Stimulated activated naive CD8-positive, alpha-beta T cell treated with anti-CD3 and anti-CD28 coated beads, Interleukin-15, Interleukin-2, amounts not matched to agents 100 ng/mL and 50 ng/mL, for 24 hours (primary cell): ENCODE results near the gene TRIM7.
"Not testable (repeated sequence)": the region's sequence is repeated elsewhere in the genome, so short reads cannot be mapped to it uniquely, and the experiment has no call there.

Experiments
- H3K27ac Mint-ChIP-seq: one replicate; pipeline ENCODE4 v1.8.0; 2021; ENCODE audit warnings: mild to moderate bottlenecking, mixed read lengths
- H3K27me3 Mint-ChIP-seq: one replicate; pipeline ENCODE4 v1.8.0; 2021; ENCODE audit warnings: mixed read lengths
- H3K36me3 Mint-ChIP-seq: one replicate; pipeline ENCODE4 v1.8.0; 2021; ENCODE audit warnings: low read depth, mixed read lengths
- H3K4me1 Mint-ChIP-seq: one replicate; pipeline ENCODE4 v1.8.0; 2021; ENCODE audit warnings: low read depth, mixed read lengths
- H3K4me3 Mint-ChIP-seq: one replicate; pipeline ENCODE4 v1.8.0; 2021; ENCODE audit warnings: mild to moderate bottlenecking, mixed read lengths
- H3K9me3 Mint-ChIP-seq: one replicate; pipeline ENCODE4 v1.8.0; 2021; ENCODE audit warnings: mixed read lengths

TRIM7 gene

DNA sequence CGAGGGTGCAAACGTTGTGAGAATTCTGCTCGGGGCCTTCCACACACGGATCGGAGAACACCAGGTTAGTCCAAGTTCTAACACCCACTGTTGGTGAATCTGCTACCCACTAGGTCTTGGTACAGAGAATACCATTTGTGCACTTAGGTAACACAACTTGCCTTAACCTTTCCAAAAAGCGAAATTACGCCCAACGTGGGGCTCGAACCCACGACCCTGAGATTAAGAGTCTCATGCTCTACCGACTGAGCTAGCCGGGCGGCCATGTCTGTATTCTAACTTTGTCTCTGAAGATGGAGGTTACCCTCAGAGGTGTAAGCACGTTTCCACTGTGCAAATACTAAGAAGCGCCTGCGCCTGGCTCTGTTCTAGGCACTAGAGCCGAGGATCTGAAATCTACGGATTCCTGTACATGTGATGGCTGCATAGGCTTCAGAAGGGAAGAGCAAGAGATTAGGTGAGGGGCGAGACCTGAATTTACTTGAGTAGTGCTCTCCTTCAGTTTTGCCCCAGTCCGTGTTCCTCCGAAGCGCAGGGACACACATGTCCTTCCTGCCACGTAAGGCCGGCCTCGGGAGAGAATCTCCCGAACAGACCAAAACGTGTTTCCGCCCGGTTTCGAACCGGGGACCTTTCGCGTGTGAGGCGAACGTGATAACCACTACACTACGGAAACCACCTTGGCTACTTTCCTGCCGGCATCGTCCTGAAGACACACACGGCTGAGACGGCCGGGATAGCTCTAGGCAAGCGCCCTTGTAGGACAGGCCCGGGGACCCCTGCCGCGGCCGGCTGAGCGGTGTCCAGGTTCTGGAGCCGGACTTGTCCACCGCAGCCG, 17.0 kb upstream of the TRIM7 start:
- no peaks in the 10 kb centered on the region for H3K9me3 Mint-ChIP-seq
- peaks cover 85% of the 10 kb centered on the region for H3K4me1 Mint-ChIP-seq
- H3K4me3 Mint-ChIP-seq = peak overlapping the region; percentile 99
- peak overlapping the region; percentile 99 for H3K27ac Mint-ChIP-seq
- H3K36me3 Mint-ChIP-seq = peaks cover 26% of the 10 kb centered on the region
- H3K27me3 Mint-ChIP-seq = peaks cover 11% of the 10 kb centered on the region

DNA sequence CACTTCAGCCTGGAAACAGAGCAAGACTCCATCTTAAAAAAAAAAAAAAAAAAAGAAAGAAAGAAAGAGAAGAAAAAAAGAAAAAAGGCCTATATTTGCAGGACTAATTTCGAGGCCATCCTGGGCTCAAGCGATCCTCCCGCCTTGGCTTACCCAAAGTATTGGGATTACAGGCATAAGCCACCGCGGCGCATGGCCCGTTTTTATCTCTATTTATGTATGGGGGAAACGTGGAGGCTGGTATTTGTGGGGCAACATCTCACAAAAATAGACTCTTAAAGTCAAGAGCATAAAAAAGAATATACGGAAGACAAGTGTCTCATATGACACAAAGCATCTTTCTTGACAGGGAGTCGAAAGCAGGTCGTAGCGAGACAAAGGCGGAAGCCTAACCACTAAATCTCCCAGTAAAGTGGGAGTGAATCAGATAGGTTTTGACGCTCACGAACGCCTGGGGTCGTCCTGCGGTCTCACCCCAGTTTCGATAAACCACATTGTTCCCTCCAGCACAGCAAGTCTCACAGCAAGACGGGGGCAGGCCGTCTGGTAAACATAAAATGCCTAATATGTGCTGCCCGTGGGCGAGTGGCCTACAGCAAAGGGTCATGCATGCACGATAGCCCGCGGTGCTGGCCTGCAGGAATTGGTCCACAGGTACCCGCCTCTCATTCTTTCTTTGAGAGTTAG, 16.3 kb upstream of the TRIM7 start:
- peaks cover 86% of the 10 kb centered on the region for H3K4me1 Mint-ChIP-seq
- no peaks in the 10 kb centered on the region for H3K9me3 Mint-ChIP-seq
- peak overlapping the region; percentile 99 for H3K27ac Mint-ChIP-seq
- peaks cover 20% of the 10 kb centered on the region for H3K36me3 Mint-ChIP-seq
- peaks cover 11% of the 10 kb centered on the region for H3K27me3 Mint-ChIP-seq
- peak overlapping the region; percentile 99 for H3K4me3 Mint-ChIP-seq

DNA sequence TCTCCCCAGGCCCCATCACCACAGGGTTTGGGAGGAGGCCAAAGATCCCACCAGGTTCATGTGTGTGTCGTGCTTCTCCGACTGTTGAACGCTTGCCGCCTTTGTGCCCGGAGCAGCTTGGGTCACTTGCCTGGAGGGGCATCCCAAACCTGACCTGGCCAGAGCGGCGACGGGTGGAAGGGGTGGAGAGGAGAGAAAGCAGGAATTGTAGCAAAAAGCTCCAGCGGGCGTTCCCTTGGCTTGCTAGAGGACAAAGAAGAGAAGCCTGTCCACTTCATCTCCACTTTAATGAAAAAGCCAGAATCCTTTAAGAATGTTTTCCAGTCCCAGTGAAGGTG, 15.2 kb upstream of the TRIM7 start:
- Mint-ChIP-seq H3K4me3 (peak overlapping the region; percentile 9), H3K36me3 (peaks cover 15% of the 10 kb centered on the region), H3K9me3 (no peaks in the 10 kb centered on the region), H3K27ac (peak overlapping the region; percentile 31), H3K27me3 (peaks cover 11% of the 10 kb centered on the region), H3K4me1 (peaks cover 78% of the 10 kb centered on the region)

DNA sequence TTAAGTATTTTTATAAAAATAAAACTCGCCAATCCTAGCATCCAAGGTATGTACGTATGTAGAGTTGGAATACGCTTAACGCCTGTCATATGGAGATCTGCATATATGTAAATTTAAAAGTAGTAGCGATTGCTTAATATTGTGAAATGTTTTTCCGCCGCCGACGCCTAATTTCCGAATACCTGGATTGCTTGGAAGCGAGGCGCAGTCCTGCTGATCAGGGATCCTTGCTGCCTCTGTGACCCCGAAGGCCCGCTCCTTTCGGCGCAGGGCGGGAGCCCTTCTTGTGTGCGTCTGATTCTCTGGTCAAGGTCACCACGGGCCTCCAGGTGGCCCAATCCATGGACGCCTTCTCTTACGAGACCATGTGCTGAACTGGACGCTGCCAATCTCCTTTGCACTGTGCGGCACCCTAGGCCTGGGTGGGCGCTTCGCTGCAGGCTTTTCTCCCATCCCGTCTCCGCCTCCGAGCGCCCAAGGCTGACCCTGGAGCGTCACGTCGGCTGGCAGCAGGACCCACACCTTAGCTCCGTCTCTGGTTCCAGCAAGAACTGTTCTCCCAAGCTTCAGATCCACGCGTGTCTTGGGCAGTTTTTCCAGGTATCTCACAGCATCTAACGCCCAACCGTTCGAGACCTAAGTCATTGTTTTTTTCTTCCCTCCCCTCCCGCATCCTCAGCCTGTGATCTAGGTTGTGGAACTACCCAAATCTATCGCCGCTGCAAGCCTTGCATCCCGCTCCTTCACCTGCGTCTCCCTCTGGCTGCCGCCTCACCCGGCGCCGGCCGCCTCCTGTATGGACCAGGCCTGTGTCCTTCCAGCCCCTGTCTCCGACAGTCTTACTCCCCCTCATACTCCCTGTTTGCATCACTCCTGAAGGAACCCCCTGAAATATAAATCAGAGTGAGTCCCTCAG, 14.5 kb upstream of the TRIM7 start:
- Mint-ChIP-seq H3K36me3 (peaks cover 12% of the 10 kb centered on the region), H3K4me3 (peak overlapping the region; percentile 65), H3K27ac (peak overlapping the region; percentile 31), H3K27me3 (peaks cover 11% of the 10 kb centered on the region), H3K9me3 (no peaks in the 10 kb centered on the region), H3K4me1 (peaks cover 71% of the 10 kb centered on the region)

DNA sequence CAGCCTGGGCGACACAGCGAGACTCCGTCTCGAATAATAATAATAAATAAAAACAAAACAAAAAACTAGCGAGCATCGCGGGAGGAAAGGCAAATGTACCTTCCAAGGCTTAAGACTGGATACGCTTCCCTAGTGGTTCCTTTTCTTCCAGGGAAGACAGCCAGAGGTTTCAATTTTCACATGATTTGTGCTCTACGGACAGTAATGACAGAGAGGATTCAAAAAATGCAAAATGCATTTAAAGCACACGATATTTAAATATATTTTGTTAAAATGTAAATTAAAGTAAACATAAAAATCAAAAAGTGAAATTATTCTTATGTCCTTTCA, 13.8 kb upstream of the TRIM7 start:
- Mint-ChIP-seq H3K27me3 (peaks cover 11% of the 10 kb centered on the region), H3K4me3 (peak overlapping the region; percentile 81), H3K4me1 (peaks cover 64% of the 10 kb centered on the region), H3K27ac (peak overlapping the region; percentile 96), H3K36me3 (peaks cover 10% of the 10 kb centered on the region), H3K9me3 (no peaks in the 10 kb centered on the region)

DNA sequence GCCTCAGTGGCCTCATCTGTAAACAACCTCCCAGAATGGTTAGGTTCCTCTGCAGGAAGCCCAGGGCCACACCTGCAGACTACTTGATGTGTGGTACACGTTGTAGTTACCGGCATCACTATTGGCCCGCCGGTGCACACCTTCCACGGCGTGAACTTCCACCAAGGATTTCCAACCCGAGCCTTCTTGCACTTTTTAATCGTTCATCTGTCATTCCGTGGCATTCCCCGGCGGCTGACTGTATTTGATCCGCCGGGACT, 12.7 kb upstream of the TRIM7 start:
- Mint-ChIP-seq H3K4me3 (peak overlapping the region; percentile 81), H3K27ac (peak overlapping the region; percentile 96), H3K4me1 (peaks cover 58% of the 10 kb centered on the region), H3K36me3 (peaks cover 10% of the 10 kb centered on the region), H3K27me3 (peaks cover 11% of the 10 kb centered on the region), H3K9me3 (no peaks in the 10 kb centered on the region)

DNA sequence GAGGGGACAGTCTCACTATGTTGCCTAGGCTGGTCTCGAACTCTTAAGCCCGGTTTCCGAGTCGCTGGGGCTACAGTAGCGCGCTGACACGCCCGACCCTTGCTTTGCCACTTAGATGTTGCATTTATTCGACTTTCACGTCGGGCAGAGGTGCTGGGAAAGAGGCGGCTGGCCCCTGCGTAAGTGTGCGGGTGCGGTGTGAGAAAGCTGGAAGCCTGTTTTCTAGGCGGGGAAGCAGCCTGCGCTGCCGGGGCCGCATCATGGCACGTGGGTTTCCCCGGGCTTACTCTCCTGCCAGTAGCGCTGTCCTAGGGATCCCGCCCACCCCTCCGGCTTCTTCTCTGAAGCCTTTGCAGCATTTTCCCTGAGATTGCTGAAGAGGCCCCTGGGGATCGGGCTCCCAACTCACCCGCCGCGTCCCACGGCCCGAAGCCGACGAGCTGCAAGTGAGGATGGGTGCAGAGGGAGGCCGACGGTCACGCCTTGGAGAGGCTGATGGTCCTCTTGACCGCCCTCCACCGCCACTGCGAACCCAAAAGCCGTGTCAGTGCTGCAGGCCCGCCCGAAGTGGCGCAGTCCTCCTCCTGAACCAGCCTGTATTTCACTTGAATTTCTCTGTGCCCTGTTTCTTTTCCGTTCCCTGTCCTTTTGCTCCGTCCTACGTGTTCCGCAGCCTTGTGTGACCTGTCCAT, 12.3 kb upstream of the TRIM7 start:
- peaks cover 11% of the 10 kb centered on the region for H3K27me3 Mint-ChIP-seq
- H3K4me3 Mint-ChIP-seq = peak overlapping the region; percentile 81
- no peaks in the 10 kb centered on the region for H3K9me3 Mint-ChIP-seq
- H3K36me3 Mint-ChIP-seq = peaks cover 10% of the 10 kb centered on the region
- H3K27ac Mint-ChIP-seq = peak overlapping the region; percentile 96
- H3K4me1 Mint-ChIP-seq = peaks cover 53% of the 10 kb centered on the region

DNA sequence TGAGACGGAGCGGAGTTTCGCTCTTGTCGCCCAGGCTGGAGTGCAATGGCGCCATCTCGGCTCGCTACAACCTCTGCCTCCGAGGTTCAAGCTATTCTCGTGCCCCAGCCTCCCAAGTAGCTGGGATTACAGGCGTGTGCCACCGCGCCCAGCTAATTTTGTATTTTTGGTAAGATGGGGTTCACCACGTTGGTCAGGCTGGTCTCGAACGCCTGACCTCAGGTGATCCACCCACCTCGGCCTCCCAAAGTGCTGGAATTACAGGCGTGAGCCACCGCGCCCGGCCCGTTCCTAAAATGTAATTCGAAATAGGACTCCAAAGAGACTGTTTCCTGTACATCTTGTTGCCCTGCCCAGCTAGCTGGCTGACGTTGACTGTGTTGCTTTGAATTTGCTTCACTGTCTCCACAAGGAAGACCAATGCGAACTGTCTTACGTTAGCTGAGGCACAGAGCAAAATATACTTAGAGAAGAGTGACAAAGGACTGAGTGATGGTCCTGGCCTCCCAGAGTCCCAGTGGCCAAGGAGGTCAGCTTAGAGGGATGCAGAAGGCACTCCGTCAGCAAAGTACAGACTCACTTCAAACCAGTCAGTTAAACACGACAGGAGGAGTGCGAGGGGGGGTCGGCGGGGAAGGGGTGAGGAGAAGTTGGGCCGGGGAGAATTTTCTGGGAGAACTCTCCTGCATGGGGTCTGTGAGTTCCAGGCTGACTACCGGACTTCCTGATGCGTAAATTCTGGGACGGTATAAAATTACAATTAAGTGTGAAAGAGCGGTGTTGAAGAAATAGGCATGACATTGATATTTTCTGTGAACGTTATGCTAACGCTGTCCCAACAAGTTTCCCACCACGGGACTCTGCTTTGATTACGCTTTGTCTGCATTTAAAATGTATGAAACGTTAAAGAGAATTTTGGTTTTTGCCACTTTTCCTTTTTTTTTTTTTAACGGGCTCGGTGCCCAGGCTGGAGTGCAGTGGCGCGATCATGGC, 11.3 kb upstream of the TRIM7 start:
- Mint-ChIP-seq H3K36me3 (peaks cover 4% of the 10 kb centered on the region), H3K27ac (peak overlapping the region; percentile 70), H3K4me1 (peaks cover 43% of the 10 kb centered on the region), H3K27me3 (peaks cover 6% of the 10 kb centered on the region), H3K4me3 (peak overlapping the region; percentile 81), H3K9me3 (no peaks in the 10 kb centered on the region)

DNA sequence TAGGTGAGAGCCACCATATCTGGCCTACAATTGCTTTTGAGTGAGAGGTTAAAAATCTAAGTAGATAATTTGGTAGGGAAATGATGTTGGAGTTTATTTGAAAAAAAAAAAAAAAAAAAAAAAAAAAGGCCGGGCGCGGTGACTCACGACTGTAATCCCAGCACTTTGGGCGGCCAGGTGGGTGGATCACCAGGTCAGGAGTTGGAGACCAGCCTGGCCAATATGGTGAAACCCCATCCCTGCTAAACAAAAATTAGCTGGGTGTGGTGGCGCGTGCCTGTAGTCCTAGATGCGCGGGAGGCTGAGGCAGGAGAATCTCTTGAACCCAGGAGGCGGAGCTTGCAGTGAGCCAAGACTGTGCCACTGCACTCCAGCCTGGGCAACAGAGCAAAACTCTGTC, 9.3 kb upstream of the TRIM7 start:
- H3K27me3 Mint-ChIP-seq, H3K36me3 Mint-ChIP-seq, H3K27ac Mint-ChIP-seq, H3K4me3 Mint-ChIP-seq, H3K9me3 Mint-ChIP-seq: not testable (repeated sequence)
- peaks cover 23% of the 10 kb centered on the region for H3K4me1 Mint-ChIP-seq

DNA sequence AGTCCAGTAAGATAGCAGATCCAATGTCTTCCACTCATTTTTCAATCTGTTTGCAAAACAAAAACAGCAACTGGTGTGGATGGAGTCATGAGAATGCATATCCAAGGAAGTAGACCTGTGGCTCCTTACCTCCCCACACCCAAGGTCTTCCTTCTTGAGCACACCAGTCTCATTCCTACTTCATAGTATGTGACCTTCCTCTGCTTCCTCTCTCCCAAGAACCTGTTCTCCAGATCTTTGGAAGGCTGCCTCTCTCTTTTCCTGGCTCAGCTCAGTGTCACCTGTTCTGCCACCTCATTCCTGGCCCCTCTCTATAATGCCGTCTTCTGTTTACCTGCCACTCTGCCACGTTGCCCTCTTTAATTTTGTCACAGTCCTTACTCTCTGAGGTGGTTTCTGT, 7.9 kb upstream of the TRIM7 start:
- peaks cover 2% of the 10 kb centered on the region for H3K27me3 Mint-ChIP-seq
- no peak overlapping the region for H3K4me3 Mint-ChIP-seq
- H3K4me1 Mint-ChIP-seq = peaks cover 21% of the 10 kb centered on the region
- peaks cover under 1% of the 10 kb centered on the region for H3K36me3 Mint-ChIP-seq
- H3K9me3 Mint-ChIP-seq = no peaks in the 10 kb centered on the region
- no peak overlapping the region for H3K27ac Mint-ChIP-seq

DNA sequence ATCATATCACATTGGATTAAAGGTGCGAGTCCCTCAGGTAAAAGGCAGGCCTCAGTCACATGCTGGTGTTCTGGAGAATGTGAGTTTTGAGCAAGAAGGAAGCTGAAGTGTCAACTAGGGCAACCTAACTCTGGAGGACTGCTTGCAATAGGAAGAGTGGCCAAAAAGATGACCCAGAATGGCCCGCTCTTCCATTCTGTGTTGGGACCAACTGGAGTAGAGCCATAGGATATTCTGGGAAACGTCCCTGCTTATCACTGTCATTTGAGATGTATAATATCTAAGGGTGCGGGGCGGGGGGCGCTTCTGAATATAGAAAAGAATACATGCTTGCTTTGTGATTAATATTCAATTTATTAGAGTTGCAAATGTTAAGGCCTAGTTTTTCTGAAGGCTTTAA, 7.1 kb upstream of the TRIM7 start:
- H3K27me3 Mint-ChIP-seq = peaks cover 6% of the 10 kb centered on the region
- no peak overlapping the region for H3K27ac Mint-ChIP-seq
- peaks cover 7% of the 10 kb centered on the region for H3K36me3 Mint-ChIP-seq
- H3K9me3 Mint-ChIP-seq = no peaks in the 10 kb centered on the region
- H3K4me3 Mint-ChIP-seq = no peak overlapping the region
- peaks cover 21% of the 10 kb centered on the region for H3K4me1 Mint-ChIP-seq

DNA sequence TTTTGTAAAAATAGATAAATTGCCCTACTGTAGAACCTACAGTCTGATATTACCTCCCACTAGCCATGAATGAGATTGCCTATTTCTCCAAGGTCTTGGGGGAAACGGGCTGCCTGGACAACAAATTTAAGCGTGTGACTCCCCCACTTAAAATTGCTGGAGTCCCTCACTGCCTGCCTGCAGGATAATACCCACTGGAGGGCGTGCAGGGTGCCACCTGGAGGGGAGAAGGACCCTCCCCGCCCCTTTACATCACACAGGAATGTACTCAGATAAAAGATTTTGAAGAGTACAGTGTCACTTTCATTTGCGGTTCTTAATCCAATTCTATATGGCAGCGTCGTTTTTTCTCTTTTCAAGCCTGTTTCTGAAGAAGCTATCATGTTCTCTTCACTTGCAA, 6.2 kb upstream of the TRIM7 start:
- H3K27ac Mint-ChIP-seq = no peak overlapping the region
- no peak overlapping the region for H3K4me3 Mint-ChIP-seq
- H3K9me3 Mint-ChIP-seq = no peaks in the 10 kb centered on the region
- peaks cover 12% of the 10 kb centered on the region for H3K27me3 Mint-ChIP-seq
- H3K36me3 Mint-ChIP-seq = peaks cover 12% of the 10 kb centered on the region
- H3K4me1 Mint-ChIP-seq = peaks cover 24% of the 10 kb centered on the region

DNA sequence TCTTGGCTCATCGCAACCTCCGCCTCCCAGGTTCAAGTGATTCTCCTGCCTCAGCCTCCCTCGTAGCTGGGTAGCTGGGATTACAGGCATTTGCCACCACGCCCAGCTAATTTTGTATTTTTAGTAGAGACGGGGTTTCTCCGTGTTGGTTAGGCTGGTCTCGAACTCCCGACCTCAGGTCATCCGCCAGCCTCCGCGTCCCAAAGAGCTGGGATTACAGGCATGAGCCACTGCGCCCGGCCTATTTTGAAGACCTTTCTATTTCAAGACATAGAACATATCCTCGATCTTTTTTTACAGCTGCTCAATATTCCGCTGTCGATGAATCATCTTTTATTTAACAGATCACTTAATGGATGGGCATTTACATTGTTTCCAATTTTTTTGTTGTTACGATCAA, 5.7 kb upstream of the TRIM7 start:
- H3K4me3 Mint-ChIP-seq, H3K27ac Mint-ChIP-seq, H3K9me3 Mint-ChIP-seq: not testable (repeated sequence)
- peaks cover 17% of the 10 kb centered on the region for H3K27me3 Mint-ChIP-seq
- H3K36me3 Mint-ChIP-seq = peaks cover 12% of the 10 kb centered on the region
- peaks cover 26% of the 10 kb centered on the region for H3K4me1 Mint-ChIP-seq

DNA sequence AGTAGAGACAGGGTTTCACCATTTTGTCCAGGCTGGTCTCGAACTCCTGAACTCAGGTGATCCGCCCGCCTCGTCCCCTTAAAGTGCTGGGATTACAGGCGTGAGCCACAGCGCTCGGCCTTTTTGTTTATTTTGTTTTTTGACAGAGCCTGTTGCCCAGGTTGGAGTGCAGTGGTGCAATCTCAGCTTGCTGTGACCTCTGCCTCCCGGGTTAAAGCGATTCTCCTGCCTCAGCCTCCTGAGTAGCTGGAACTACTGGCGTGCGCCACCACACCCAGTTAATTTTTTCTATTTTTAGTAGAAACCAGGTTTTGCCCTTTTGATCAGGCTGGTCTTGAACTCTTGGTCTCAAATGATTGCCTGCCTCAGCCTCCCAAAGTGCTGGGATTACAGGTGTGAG, 5.2 kb upstream of the TRIM7 start:
- H3K27me3 Mint-ChIP-seq = peaks cover 21% of the 10 kb centered on the region
- H3K9me3 Mint-ChIP-seq, H3K27ac Mint-ChIP-seq, H3K4me3 Mint-ChIP-seq: not testable (repeated sequence)
- H3K36me3 Mint-ChIP-seq = peaks cover 12% of the 10 kb centered on the region
- H3K4me1 Mint-ChIP-seq = peaks cover 30% of the 10 kb centered on the region
